Fibroblast of peridontal ligament (primary cell): ENCODE data around the gene CEP162.
"Not testable (repeated sequence)": the region's sequence is repeated elsewhere in the genome, so short reads cannot be mapped to it uniquely, and the experiment has no call there.

ENCODE experiments used
- DNase-seq: peaks from one replicate; pipeline ENCODE4 v3.0.0-alpha.2; 2010; ENCODE audit errors: extremely low read depth

The CEP162 gene

GRCh38 chr6:84089552-84089951 lies 137.9 kb downstream of the CEP162 start:
- no peak for DNase-seq

- no peak for DNase-seq
Observed at GRCh38 chr6:84089081-84089480, 138.4 kb downstream of the CEP162 start.

- DNase-seq: no peak
Observed at GRCh38 chr6:84086545-84087429, 140.7 kb downstream of the CEP162 start.

GRCh38 chr6:84086056-84086455 lies 141.4 kb downstream of the CEP162 start:
- DNase-seq: no peak

- not testable (repeated sequence) for DNase-seq
Observed at GRCh38 chr6:84084705-84085104, 142.7 kb downstream of the CEP162 start.

GRCh38 chr6:84082689-84083265 lies 144.7 kb downstream of the CEP162 start:
- no peak for DNase-seq

- DNase-seq: no peak
Observed at GRCh38 chr6:84081222-84081621, 146.2 kb downstream of the CEP162 start.

GRCh38 chr6:84078335-84078734 lies 149.1 kb downstream of the CEP162 start:
- no peak for DNase-seq

GRCh38 chr6:84077645-84078044 lies 149.8 kb downstream of the CEP162 start:
- DNase-seq: no peak

- no peak for DNase-seq
Observed at GRCh38 chr6:84074988-84075781, 152.3 kb downstream of the CEP162 start.
